ENCODE results near the gene ATP6AP1.

GRCh38 chrX:154477891-154478477, 49.5 kb downstream of the ATP6AP1 start:
- no peak for TF ChIP-seq CTCF (IDR thresholded peaks at IDR 0.05)
- TF ChIP-seq POLR2A (IDR thresholded peaks at IDR 0.05), result no peak
